Measurements from ENCODE around the gene PYROXD2. TPM values are rescaled to one million over a fixed set of nuclear protein-coding genes. Genes with fewer than 3 reads are reported as not detected.
"Not testable (repeated sequence)": the region's sequence is repeated elsewhere in the genome, so short reads cannot be mapped to it uniquely, and the experiment has no call there.

Gene PYROXD2
- total RNA-seq, 2 experiments from 2014 or later, result 2.8 to 3.9 TPM

- no peak for DNase-seq
- Mint-ChIP-seq H3K4me3 (no peak overlapping the region), H3K9me3 (no peaks in the 10 kb centered on the region), H3K4me1 (peaks cover 4% of the 10 kb centered on the region), H3K27ac (no peak overlapping the region), H3K36me3 (peaks cover 7% of the 10 kb centered on the region), H3K27me3 (no peaks in the 10 kb centered on the region)
Observed at GRCh38 chr10:98396096-98397063, 18.6 kb downstream of the PYROXD2 start.

DNA sequence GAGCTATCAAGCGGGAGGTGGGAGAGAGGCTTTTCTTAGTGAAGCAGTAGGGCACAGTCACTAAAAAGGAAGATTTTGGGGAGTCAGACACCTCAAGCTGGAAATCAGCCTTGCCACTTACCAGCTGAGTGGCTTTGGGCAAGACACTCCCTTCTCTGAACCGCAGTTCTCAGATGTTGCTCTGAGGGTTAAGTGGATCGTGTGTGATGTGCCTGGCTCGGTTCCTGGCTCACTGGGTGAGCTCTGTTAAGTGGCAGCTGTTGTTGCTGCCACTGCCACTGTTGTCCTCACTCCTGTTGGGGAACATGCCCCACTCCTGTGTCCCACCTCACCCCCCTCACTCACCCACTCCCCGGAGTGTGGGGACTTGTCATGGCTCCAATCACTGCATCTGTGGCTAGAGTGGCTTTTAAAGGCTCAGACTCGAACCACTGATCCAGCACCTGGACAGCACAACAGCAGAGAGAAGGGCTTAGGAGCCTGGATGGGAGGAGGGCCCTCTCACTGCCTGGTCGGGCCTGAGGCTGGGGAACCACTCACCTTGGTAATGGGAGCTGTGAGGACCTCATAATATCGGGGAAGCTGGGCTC is 20.0 kb downstream of the PYROXD2 start:
- peaks cover 9% of the 10 kb centered on the region for H3K4me1 Mint-ChIP-seq
- H3K4me3 Mint-ChIP-seq, result no peak overlapping the region
- no peak for DNase-seq
- H3K27ac Mint-ChIP-seq, result no peak overlapping the region
- peaks cover 7% of the 10 kb centered on the region for H3K36me3 Mint-ChIP-seq
- H3K9me3 Mint-ChIP-seq, result no peaks in the 10 kb centered on the region
- no peaks in the 10 kb centered on the region for H3K27me3 Mint-ChIP-seq

GRCh38 chr10:98391578-98391991 is 23.4 kb downstream of the PYROXD2 start:
- H3K4me3 Mint-ChIP-seq, result no peak overlapping the region
- H3K9me3 Mint-ChIP-seq, result no peaks in the 10 kb centered on the region
- no peak overlapping the region for H3K27ac Mint-ChIP-seq
- no peaks in the 10 kb centered on the region for H3K27me3 Mint-ChIP-seq
- DNase-seq, result no peak
- H3K36me3 Mint-ChIP-seq, result peaks cover 12% of the 10 kb centered on the region
- H3K4me1 Mint-ChIP-seq, result peaks cover 9% of the 10 kb centered on the region

DNA sequence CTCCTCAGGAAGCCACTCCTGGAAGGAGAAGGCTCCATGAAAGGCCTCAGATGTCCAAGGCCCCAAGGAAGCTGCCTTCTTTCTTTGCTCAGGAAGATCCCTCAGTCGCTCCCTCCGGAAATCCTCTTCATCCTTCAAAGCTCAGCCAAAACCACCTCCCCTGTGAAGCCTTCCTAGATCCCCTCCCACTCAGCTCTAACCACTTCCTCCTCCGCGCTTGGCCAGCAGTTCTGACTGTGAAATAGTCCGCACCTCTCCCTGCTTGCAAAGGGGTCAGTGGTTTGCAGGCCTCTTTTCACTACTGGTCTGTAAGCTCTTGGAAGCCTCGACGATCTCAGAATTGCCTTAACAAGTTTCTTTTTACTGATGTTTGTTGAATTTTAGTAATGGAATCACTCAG is 23.9 kb downstream of the PYROXD2 start:
- Mint-ChIP-seq H3K4me1 (peaks cover 9% of the 10 kb centered on the region), H3K9me3 (no peaks in the 10 kb centered on the region), H3K27ac (no peak overlapping the region), H3K4me3 (no peak overlapping the region), H3K27me3 (no peaks in the 10 kb centered on the region), H3K36me3 (peaks cover 10% of the 10 kb centered on the region)
- no peak for DNase-seq

GRCh38 chr10:98390406-98390805 is 24.6 kb downstream of the PYROXD2 start:
- Mint-ChIP-seq H3K4me1 (peaks cover 9% of the 10 kb centered on the region), H3K27ac (no peak overlapping the region), H3K27me3 (no peaks in the 10 kb centered on the region), H3K9me3 (no peaks in the 10 kb centered on the region), H3K4me3 (no peak overlapping the region), H3K36me3 (peaks cover 14% of the 10 kb centered on the region)
- no peak for DNase-seq

GRCh38 chr10:98389398-98389797 is 25.6 kb downstream of the PYROXD2 start:
- H3K27me3 Mint-ChIP-seq, result no peaks in the 10 kb centered on the region
- no peak overlapping the region for H3K4me3 Mint-ChIP-seq
- no peak overlapping the region for H3K27ac Mint-ChIP-seq
- H3K36me3 Mint-ChIP-seq, result peaks cover 14% of the 10 kb centered on the region
- peaks cover 9% of the 10 kb centered on the region for H3K4me1 Mint-ChIP-seq
- no peaks in the 10 kb centered on the region for H3K9me3 Mint-ChIP-seq
- no peak for DNase-seq

DNA sequence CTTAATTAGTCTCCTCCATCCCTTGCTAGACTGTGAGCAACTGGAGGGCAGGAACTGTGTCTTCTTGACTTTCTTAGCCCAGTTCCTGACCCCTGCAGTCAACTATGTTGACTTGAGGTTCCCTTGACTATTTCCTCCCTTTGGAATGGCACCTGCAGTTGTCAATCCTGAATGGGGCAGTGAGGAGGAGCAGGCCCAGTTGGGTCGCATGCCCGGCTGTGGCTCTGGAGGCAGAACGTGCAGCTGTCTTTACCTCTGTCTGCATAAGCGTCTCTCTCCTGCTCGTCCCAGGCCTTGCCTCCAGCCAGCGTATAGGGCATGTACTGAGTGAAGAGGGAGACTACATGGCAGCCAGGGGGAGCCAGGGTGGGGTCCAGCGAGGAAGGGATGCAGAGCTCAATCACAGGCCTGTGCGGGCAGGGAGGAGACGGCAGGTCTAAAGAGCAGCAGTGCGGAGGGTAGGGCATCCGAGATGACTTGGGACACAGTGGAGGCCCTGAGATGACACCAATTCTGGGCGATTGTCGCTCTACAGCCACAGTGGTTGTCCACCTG is 26.8 kb downstream of the PYROXD2 start:
- H3K27ac Mint-ChIP-seq, result no peak overlapping the region
- H3K36me3 Mint-ChIP-seq, result peaks cover 14% of the 10 kb centered on the region
- H3K4me1 Mint-ChIP-seq, result peaks cover 9% of the 10 kb centered on the region
- no peaks in the 10 kb centered on the region for H3K27me3 Mint-ChIP-seq
- H3K4me3 Mint-ChIP-seq, result no peak overlapping the region
- H3K9me3 Mint-ChIP-seq, result no peaks in the 10 kb centered on the region
- DNase-seq, result no peak

DNA sequence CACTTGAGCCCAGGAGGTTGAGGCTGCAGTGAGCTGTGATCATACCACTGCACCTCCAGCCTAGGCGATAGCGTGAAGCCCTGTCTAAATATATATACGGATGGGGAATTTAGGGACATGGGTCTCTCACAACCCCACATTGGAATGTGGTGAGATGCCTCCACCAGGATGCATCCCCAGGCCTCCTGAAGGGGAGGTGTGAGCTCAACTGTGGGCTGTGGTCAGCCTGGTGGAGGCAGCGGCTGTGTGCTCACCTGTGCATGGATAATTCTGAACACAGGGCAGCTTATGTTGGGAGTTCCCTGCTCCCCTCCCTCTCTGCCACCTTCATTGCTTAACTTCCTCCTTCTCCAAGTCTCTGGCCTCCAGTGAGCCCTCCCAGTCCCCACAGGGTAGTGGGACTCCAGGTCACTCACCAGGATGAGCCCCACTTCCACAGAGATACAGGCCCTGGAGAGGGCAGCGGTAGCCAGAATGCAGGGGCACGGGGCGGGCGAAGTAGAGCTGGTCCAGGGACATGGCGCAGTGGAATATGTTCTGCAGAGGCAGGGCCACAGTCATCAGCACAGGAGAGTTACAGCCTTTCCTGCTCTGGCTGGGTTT is 30.4 kb downstream of the PYROXD2 start:
- Mint-ChIP-seq H3K4me3 (no peak overlapping the region), H3K4me1 (no peaks in the 10 kb centered on the region), H3K9me3 (no peaks in the 10 kb centered on the region), H3K27ac (no peak overlapping the region), H3K27me3 (no peaks in the 10 kb centered on the region), H3K36me3 (peaks cover 12% of the 10 kb centered on the region)
- DNase-seq, result no peak

GRCh38 chr10:98383869-98384268 is 31.1 kb downstream of the PYROXD2 start:
- Mint-ChIP-seq H3K27me3 (no peaks in the 10 kb centered on the region), H3K36me3 (peaks cover 12% of the 10 kb centered on the region), H3K4me3 (no peak overlapping the region), H3K4me1 (no peaks in the 10 kb centered on the region), H3K9me3 (no peaks in the 10 kb centered on the region), H3K27ac (no peak overlapping the region)
- no peak for DNase-seq

DNA sequence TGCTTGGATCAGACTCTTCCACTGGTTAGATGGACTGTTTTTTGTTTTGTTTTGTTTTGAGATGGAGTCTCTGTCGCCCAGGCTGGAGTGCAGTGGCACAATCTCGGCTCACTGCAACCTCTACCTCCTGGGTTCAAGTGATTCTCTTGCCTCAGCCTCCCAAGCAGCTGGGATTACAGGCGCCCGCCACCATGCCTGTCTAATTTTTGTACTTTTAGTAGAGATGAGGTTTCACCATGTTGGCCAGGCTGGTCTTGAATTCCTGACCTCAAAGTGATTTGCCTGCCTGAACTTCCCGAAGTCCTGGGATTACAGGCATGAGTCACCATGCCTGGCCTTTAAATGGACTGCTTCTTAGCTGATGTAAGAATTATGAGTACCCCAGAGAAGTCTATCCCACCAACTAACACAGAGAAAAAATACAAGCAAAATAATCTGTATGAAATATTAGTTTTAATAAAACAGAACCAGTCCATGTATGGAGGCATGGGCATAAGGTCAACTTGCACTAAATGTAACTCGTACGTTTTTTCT is 31.8 kb downstream of the PYROXD2 start:
- not testable (repeated sequence) for H3K9me3 Mint-ChIP-seq, H3K4me1 Mint-ChIP-seq, H3K27ac Mint-ChIP-seq, H3K27me3 Mint-ChIP-seq, H3K4me3 Mint-ChIP-seq, DNase-seq
- H3K36me3 Mint-ChIP-seq, result peaks cover 11% of the 10 kb centered on the region

DNA sequence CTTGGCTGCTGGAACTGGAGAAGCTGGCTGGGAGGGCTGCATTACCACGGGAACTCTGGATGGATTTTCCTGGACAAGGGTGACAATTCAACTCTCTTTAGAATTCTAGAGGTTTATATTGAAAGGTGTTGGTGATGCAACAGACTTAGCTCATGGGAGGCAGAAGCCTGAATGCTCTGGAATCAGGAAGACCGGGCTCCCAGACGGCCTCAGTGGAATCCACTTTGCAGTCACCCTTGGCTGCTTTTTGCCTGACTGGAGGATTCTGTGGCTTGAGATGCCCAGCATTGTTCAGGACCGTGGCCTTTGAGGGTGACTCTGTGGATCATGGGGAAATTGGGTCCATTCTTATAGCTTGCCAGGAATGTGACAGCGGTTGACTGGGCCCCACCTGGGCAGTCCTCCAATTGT is 32.3 kb downstream of the PYROXD2 start:
- Mint-ChIP-seq H3K4me1 (no peaks in the 10 kb centered on the region), H3K36me3 (peaks cover 7% of the 10 kb centered on the region), H3K27ac (no peak overlapping the region), H3K9me3 (peaks cover 3% of the 10 kb centered on the region), H3K27me3 (no peaks in the 10 kb centered on the region), H3K4me3 (no peak overlapping the region)
- DNase-seq, result no peak

DNA sequence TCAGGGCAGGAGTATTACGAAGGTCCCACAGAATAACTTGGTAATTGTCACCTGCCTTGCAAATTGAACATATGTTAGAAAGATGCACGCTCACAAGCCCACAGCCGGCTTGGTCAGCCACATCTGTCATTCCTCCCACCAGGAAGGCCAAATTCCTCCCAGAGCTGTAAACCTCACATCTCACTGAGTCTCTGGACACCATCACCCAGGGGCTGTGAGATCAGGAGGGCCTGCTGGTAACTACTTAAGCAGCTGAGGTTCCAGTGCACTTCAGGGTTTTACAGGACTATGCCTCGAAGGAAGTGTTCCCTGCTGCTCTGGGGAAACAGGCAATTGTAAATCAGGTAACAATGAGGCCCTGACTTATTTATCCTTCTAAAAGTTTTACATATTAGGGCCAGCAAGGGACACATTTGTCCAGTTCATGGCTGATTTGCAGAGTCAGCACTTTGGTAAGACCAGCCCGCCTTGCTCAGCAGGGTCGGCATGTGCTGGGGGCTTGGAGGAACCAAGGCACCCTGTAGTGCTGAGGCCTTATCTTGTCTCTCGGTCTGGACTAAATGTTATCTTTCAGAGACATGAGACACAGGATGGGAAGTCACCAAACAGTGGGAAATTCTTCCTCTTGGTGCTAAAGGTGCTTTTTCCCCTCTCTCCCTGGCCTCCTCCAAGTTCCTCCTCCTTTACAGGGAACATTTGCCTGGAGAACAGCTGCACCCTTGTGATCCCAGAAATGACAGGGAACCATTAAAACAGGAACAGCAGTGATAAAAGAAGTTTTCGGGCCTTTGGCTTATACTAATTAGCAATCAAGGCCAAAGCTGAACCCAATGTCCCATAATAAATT is 34.3 kb downstream of the PYROXD2 start:
- Mint-ChIP-seq H3K36me3 (peaks cover 4% of the 10 kb centered on the region), H3K4me3 (no peak overlapping the region), H3K9me3 (peaks cover 5% of the 10 kb centered on the region), H3K4me1 (no peaks in the 10 kb centered on the region), H3K27me3 (no peaks in the 10 kb centered on the region), H3K27ac (no peak overlapping the region)
- no peak for DNase-seq

DNA sequence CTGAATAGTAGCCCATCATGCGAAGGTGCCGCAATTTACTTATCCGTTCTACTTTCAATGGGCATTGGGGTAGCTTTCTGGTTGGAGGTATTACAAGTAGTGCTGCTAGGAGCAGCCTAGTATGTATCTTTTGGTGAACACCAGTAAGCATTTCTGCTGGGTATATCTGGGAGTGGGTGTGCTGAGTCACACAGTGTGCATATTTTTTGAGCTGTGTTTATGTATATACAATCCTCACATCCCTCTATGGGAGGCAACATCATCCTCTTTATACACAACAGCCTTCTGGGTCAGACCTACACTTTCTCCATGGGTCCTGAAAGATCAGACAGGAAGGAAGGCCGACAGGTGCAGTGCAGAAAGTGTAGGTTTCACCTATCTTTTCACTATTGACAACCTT is 36.3 kb downstream of the PYROXD2 start:
- peaks cover 2% of the 10 kb centered on the region for H3K36me3 Mint-ChIP-seq
- no peaks in the 10 kb centered on the region for H3K4me1 Mint-ChIP-seq
- no peak for DNase-seq
- H3K27me3 Mint-ChIP-seq, result no peaks in the 10 kb centered on the region
- no peak overlapping the region for H3K4me3 Mint-ChIP-seq
- H3K9me3 Mint-ChIP-seq, result peaks cover 5% of the 10 kb centered on the region
- H3K27ac Mint-ChIP-seq, result no peak overlapping the region

DNA sequence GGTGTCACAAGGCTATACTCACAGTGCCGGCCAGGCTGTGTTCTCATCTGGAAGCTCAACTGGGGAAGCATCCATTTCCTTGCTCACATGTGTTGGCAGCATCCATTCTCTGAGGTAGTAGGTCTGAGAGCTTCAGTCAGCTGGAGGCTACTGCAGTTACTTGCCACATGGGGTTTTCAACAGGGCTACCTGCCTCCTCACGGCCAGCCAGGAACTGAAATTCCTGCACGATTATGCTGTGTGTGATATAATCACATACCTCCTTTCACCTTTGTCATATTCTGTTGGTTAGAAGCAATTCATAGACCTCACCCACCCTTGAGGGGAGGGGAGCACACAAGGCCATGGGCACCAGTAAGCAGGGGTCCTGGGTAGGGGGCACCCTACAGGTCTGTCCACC is 37.4 kb downstream of the PYROXD2 start:
- Mint-ChIP-seq H3K4me1 (no peaks in the 10 kb centered on the region), H3K27ac (no peak overlapping the region), H3K36me3 (peaks cover 2% of the 10 kb centered on the region), H3K9me3 (peaks cover 5% of the 10 kb centered on the region), H3K27me3 (no peaks in the 10 kb centered on the region), H3K4me3 (no peak overlapping the region)
- DNase-seq, result no peak

Measured in activated naive CD8-positive, alpha-beta T cell treated with anti-CD3 and anti-CD28 coated beads for 36 hours (primary cell).